DMS153 treated with DMSO at 0.1 percent for 48 hours (cell line): ENCODE measurements around the gene SPACA4.

Experiments
- DNase-seq: peaks from one replicate; lab custom pipeline; 2025; ENCODE audit not compliant: unreplicated experiment; lab: John Stamatoyannopoulos, UW

Gene SPACA4

GRCh38 chr19:48646722-48647216, 40.2 kb downstream of the SPACA4 start:
- DNase-seq, result no peak

DNA sequence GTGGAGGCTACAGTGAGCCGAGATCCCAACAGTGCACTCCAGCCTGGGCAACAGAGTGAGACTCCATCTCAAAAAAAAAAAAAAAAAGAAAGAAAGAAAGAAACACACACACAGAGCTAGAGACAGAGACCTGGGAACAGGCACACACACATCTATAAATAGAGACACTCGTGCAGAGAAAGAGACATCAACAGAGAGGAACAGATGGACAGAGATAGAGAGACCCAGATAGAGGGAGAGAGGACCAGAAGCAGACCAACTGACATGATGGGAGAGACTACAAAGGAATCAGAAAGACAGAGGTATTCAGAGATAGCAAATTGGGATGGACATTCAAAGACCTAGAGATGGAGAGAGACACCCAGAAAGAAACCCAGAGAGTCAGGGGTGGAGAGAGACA, 41.6 kb downstream of the SPACA4 start:
- no peak for DNase-seq

DNA sequence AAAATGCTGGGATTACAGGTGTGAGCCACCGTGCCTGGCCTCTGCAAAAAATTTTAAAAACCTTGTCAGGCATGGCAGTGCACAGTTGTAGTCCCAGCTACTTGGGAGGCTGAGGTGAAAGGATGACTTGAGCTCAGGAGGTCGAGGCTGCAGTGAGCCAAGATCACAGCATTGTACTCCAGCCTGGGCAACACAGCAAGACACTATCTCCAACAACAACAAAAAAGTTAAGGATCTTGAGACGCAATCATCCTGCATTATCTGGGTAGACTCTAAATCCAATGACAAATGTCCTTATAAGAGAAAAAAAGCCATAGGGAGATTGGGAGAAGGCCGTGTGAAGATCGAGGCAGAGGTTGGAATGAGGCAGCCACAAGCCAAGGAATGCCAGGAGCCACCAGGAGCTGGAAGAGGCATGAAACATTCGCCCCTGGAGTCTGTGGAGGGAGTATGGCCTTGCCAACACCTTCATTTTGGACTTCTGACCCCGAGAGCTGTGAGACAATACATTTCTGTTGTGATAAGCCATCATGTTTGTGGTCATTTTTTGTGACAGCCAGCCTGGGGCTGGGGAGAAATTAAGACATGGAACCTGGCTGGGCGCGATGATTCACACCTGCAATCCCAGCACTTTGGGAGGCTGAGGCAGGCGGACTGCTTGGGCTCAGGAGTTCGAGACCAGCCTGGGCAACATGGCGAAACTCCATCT, 44.6 kb downstream of the SPACA4 start:
- no peak for DNase-seq

- DNase-seq, result no peak
These were observed 45.1 kb downstream of the SPACA4 start for GRCh38 chr19:48651683-48652048.

GRCh38 chr19:48654299-48655059, 47.9 kb downstream of the SPACA4 start:
- no peak for DNase-seq

DNA sequence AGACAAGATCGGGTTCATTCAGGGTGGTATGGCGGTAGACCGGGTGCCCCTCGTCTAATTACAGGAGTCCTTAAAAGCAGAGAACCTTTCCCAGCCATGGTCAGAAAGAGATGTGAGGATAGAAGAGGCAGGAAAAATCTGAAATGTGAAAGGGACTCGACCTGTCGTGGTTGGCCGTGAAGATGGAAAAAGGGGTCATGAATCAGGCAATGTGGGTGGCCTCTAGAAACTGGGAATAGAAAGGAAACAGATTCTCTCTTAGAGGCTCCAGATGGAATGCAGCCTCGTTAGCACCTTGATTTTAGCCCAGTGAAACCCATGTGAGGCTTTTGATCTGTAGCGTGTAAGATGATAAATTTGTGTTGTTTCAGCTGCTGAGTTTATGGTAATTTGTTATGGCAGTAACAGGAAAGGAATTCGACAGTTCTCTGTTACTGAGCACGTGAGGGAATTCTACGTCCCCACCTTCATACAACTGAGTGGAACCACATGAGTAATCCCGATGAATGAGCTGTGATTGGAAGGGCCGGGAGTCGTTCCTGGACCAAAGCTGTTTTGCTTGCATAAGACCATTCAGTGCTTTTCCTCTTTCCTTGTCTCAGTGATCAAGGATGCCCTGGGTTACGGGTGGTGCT, 50.4 kb downstream of the SPACA4 start:
- DNase-seq, result no peak
